Keratinocyte (primary cell): ENCODE results near the gene TRAF2.

Experiments used
- EZH2 ChIP-seq: IDR thresholded peaks from one replicate; pipeline ENCODE4 v1.6.1; 2012; ENCODE audit warnings: inconsistent platforms, mild to moderate bottlenecking, low read length, moderate library complexity
- TF ChIP-seq, protein P1 (sequence below), 3 experiments: IDR thresholded peaks in 1 of 3; conservative IDR thresholded peaks in 1 of 3; optimal IDR thresholded peaks in 1 of 3; 2 replicates in 2 of 3; 3 replicates in 1 of 3; pipeline versions ENCODE3 to v1.5.1; 2011; ENCODE audit warnings: low read length in 3 of 3, mild to moderate bottlenecking in 3 of 3, moderate library complexity in 2 of 3, control low read depth in 1 of 3, inconsistent platforms in 1 of 3; ENCODE audit not compliant: insufficient read depth in 2 of 3; ENCODE audit errors: extremely low read depth in 1 of 3

DNA sequence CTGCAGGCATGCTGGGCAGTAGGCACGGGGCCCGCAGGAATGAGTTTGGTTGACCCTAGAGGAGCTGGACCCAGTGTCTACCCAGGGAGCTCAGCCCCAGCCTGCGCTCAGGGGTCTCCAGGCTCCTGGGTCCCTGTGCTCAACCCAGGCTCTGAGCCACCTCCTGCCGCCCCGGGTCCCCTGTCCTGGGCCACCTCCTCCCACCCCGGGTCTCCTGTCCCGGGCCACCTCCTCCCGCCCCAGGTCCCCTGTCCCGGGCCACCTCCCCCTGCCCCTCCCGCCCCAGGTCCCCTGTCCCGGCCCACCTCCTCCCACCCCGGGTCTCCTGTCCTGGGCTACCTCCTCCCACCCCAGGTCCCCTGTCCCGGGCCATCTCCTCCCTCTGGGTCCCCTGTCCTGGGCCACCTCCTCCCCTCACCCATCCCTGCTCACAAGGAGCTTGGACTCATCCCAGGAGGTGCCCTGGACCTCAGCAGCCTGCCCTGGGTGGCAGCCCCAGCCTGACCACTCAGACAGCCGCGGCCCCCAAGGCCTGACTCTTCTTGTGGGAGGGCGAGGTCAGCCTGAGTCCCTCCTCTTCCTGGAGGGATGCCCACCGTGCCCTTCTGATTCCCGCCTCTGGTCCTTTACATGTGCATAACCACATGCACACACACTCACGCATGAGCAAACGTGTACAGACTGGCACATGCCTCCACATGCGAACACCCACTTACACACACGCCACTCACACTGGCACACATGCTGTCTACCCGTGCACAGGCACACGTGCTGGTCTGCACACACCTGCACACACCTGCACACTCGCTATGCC is 68.2 kb downstream of the TRAF2 start:
- TF ChIP-seq EZH2 = no peak
- TF ChIP-seq, protein P1, sequence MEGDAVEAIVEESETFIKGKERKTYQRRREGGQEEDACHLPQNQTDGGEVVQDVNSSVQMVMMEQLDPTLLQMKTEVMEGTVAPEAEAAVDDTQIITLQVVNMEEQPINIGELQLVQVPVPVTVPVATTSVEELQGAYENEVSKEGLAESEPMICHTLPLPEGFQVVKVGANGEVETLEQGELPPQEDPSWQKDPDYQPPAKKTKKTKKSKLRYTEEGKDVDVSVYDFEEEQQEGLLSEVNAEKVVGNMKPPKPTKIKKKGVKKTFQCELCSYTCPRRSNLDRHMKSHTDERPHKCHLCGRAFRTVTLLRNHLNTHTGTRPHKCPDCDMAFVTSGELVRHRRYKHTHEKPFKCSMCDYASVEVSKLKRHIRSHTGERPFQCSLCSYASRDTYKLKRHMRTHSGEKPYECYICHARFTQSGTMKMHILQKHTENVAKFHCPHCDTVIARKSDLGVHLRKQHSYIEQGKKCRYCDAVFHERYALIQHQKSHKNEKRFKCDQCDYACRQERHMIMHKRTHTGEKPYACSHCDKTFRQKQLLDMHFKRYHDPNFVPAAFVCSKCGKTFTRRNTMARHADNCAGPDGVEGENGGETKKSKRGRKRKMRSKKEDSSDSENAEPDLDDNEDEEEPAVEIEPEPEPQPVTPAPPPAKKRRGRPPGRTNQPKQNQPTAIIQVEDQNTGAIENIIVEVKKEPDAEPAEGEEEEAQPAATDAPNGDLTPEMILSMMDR (optimal IDR thresholded peaks at IDR 0.05 in 1 of 3, IDR thresholded peaks at IDR 0.05 in 1 of 3, conservative IDR thresholded peaks at IDR 0.05 in 1 of 3; ENCODE audit: extremely low read depth in 1 of 3, insufficient read depth in 2 of 3, low read length in 3 of 3) = no peak
